Endothelial cell of umbilical vein (primary cell): ENCODE data around the gene EIF3K. TPM values are rescaled to one million over a fixed set of nuclear protein-coding genes. Genes with fewer than 3 reads are reported as not detected.

Source experiments
- BruUV-seq: library from RNA; stranded (reverse); fragments of 400-500 nt; replicated peaks from 2 replicates; lab custom pipeline; 2021; lab: Mats Ljungman, UMichigan
- CTCF ChIA-PET: fragments of 300-600, 350-600 bp; sonication (Branson Sonifier 250); formaldehyde crosslinking; loops from one replicate; lab custom pipeline; 2021; ENCODE audit warnings: antibody characterized with exemption, inconsistent platforms; lab: Charles Lee
- POLR2A ChIA-PET: fragments of 300-600, 350-600 bp; sonication (Branson Sonifier 250); formaldehyde crosslinking; loops from one replicate; lab custom pipeline; 2021; ENCODE audit warnings: antibody characterized with exemption, inconsistent platforms; lab: Charles Lee
- DNase-seq: peaks from one replicate; pipeline ENCODE4 v3.0.0-alpha.2; 2011; ENCODE audit warnings: low read depth, low spot score
- FAIRE-seq: peaks from 2 replicates; lab custom pipeline; 2011; peaks lifted over from hg19 to GRCh38; lab: Jason Lieb, UNC
- H2AFZ ChIP-seq: 2 replicates; pipeline ENCODE4 v1.6.0; 2012; ENCODE audit warnings: low read depth, low read length, control low read depth, inconsistent platforms
- H3K27ac ChIP-seq: 2 replicates; pipeline ENCODE4 v1.5.1; 2011; ENCODE audit warnings: low read depth, mild to moderate bottlenecking, control low read depth, low read length, moderate library complexity; ENCODE audit not compliant: insufficient read depth
- H3K27me3 ChIP-seq, 2 experiments: 2 replicates each; pipeline versions ENCODE4 v1.6.0 to v1.6.1; 2011; ENCODE audit warnings: low read length in 2 of 2, mixed read lengths in 1 of 2; ENCODE audit not compliant: control insufficient read depth in 2 of 2, insufficient read depth in 2 of 2
- H3K36me3 ChIP-seq, 2 experiments: 2 replicates in 1 of 2; 3 replicates in 1 of 2; pipeline ENCODE4 v1.5.1; 2011; ENCODE audit warnings: low read length in 2 of 2, mild to moderate bottlenecking in 1 of 2, moderate library complexity in 1 of 2; ENCODE audit not compliant: control insufficient read depth in 2 of 2, insufficient read depth in 2 of 2; ENCODE audit errors: extremely low read depth in 1 of 2
- H3K4me1 ChIP-seq: 3 replicates; pipeline ENCODE4 v1.5.1; 2011; ENCODE audit warnings: mild to moderate bottlenecking, low read length; ENCODE audit not compliant: control insufficient read depth, insufficient read depth; ENCODE audit errors: extremely low read depth
- H3K4me2 ChIP-seq: 2 replicates; pipeline ENCODE4 v1.6.1; 2011; ENCODE audit warnings: low read length, control low read depth, mixed read lengths; ENCODE audit not compliant: insufficient read depth
- H3K4me3 ChIP-seq, 3 experiments: fragments of 200-600 bp in 1 of 3; sonication (generic), shearing (Covaris generic) in 1 of 3; replicated peaks in 1 of 3; 2 replicates each; pipeline ENCODE4 v1.5.1; 2011 to 2016; ENCODE audit warnings: control low read depth in 3 of 3, low read length in 3 of 3, mild to moderate bottlenecking in 2 of 3, inconsistent platforms in 1 of 3, low read depth in 1 of 3, moderate library complexity in 1 of 3; ENCODE audit not compliant: insufficient read depth in 1 of 3
- H3K79me2 ChIP-seq: 2 replicates; pipeline ENCODE4 v1.6.0; 2012; ENCODE audit warnings: low read length, inconsistent platforms; ENCODE audit not compliant: control insufficient read depth, insufficient read depth
- H3K9ac ChIP-seq: replicated peaks from 2 replicates; pipeline ENCODE3; 2011; ENCODE audit warnings: low read length, control low read depth; ENCODE audit not compliant: insufficient read depth; ENCODE audit errors: extremely low read depth
- H3K9me1 ChIP-seq: replicated peaks from 3 replicates; pipeline ENCODE4 v1.6.0; 2011; ENCODE audit warnings: mild to moderate bottlenecking, low read length; ENCODE audit not compliant: control insufficient read depth, insufficient read depth; ENCODE audit errors: extremely low read depth
- H3K9me3 ChIP-seq: replicated peaks from 2 replicates; pipeline ENCODE4 v1.5.1; 2012; ENCODE audit warnings: low read length, inconsistent platforms; ENCODE audit not compliant: control insufficient read depth, insufficient read depth
- H4K20me1 ChIP-seq: replicated peaks from 2 replicates; pipeline ENCODE3; 2011; ENCODE audit warnings: mild to moderate bottlenecking, low read length; ENCODE audit not compliant: control insufficient read depth, insufficient read depth; ENCODE audit errors: extremely low read depth
- EZH2 ChIP-seq: IDR thresholded peaks from 2 replicates; pipeline ENCODE4 v1.6.1; 2012; ENCODE audit warnings: borderline replicate concordance, low read depth, mild to moderate bottlenecking, moderate library complexity, low read length, inconsistent platforms; ENCODE audit not compliant: severe bottlenecking
- FOS ChIP-seq: IDR thresholded peaks from 2 replicates; pipeline ENCODE4 v1.6.1; 2011; ENCODE audit warnings: mild to moderate bottlenecking, low read length, moderate library complexity, borderline replicate concordance; ENCODE audit not compliant: insufficient read depth
- GATA2 ChIP-seq: IDR thresholded peaks from 2 replicates; pipeline ENCODE4 v1.7.0; 2011; ENCODE audit warnings: low read depth, mild to moderate bottlenecking, moderate library complexity, mixed read lengths, low read length; ENCODE audit not compliant: insufficient read length, insufficient read depth
- JUN ChIP-seq: IDR thresholded peaks from 2 replicates; pipeline ENCODE4 v1.6.1; 2011; ENCODE audit warnings: borderline replicate concordance, low read depth; ENCODE audit not compliant: insufficient read length, insufficient read depth
- MYC ChIP-seq: IDR thresholded peaks from one replicate; pipeline ENCODE4 v1.6.1; 2011; ENCODE audit warnings: mild to moderate bottlenecking, low read depth, low read length
- POLR2A ChIP-seq: IDR thresholded peaks from 2 replicates; pipeline ENCODE4 v1.6.1; 2012; ENCODE audit warnings: low read depth, mild to moderate bottlenecking, control low read depth, low read length
- POLR2AphosphoS5 ChIP-seq: IDR thresholded peaks from 2 replicates; pipeline ENCODE4 v1.6.1; 2012; ENCODE audit warnings: low read depth, mild to moderate bottlenecking, control low read depth, low read length, moderate library complexity; ENCODE audit not compliant: insufficient read depth
- dilution Hi-C: fragments of 300-500 bp; cut with MboI; formaldehyde crosslinking; loops from one replicate; pipeline ENCODE4 v1.15.0; 2019; ENCODE audit warnings: low sequenced_read_pairs; ENCODE audit not compliant: extremely low pct_ligation_motif_present
- intact Hi-C: fragments of 100-400 bp; cut with micrococcal nuclease; formaldehyde crosslinking; loops from one replicate; pipeline ENCODE4 v1.10.0; 2022
- polyA plus RNA-seq, 4 experiments: library from polyadenylated mRNA; depleted of rRNA in 3 of 4; stranded (reverse) in 3 of 4; unstranded in 1 of 4; fragments of >200 nt; gene quantifications; 2 replicates each; pipeline versions ENCODE4 v1.2.1 to v1.2.3, GENCODE V29; 2011 to 2012; ENCODE audit warnings: missing spikeins in 1 of 4
- total RNA-seq: library from RNA; stranded (reverse); gene quantifications from 2 replicates; pipeline ENCODE4 v1.2.3, GENCODE V29; 2021
- TF ChIP-seq, protein P1 (sequence below), 2 donors: IDR thresholded peaks; 1 replicate in 1 of 2; 2 replicates in 1 of 2; pipeline ENCODE4 v1.5.1; 2011; ENCODE audit warnings: low read length in 2 of 2, mild to moderate bottlenecking in 2 of 2, moderate library complexity in 2 of 2, control low read depth in 1 of 2, inconsistent platforms in 1 of 2, low read depth in 1 of 2; ENCODE audit not compliant: insufficient read depth in 1 of 2; ENCODE audit errors: extremely low read depth in 1 of 2
- TF ChIP-seq, protein P2 (sequence below): IDR thresholded peaks from 2 replicates; pipeline ENCODE4 v1.6.1; 2011; ENCODE audit not compliant: insufficient read depth, insufficient read length

EIF3K gene
- total and polyA plus RNA-seq, 2 donors (not counting 3 experiments of a cell fraction or from before 2014, with no cell fraction given) = 267 to 584 TPM

DNA sequence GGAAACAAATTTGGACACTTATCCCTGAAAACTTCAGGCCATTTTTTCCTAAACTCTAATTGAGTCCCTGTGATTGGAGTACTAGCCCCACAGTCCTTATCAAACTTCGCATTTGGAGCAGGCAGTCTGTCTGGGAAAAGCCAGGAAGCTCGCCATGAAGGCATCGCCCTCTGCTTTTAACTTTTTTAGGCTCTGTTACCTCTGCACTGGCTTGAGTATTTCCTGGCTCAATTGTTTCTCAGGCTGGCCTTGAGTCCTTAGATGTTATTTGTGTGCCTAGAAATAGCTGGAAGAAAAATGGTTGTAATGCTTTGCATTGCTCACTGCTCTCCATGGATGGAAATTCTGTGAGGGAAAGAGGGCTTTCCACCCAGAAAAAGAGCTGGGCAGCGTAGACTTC, 52.7 kb downstream of the EIF3K start:
- H3K4me1 ChIP-seq = peaks cover 67% of the 10 kb centered on the region
- no peak overlapping the region for H3K4me2 ChIP-seq
- FAIRE-seq = peak; percentile 37
- ChIA-PET CTCF (interaction anchor here (0.8 to 1.6 kb wide), 6 partner anchors 8 to 37 kb away, joined by 3 to 5 read pairs (median 4); no protein-coding TSS in a partner anchor), POLR2A (no interaction called here)
- intact Hi-C loops (no loop called here), dilution Hi-C loops (no loop called here)
- H3K27me3 ChIP-seq = no peaks in the 10 kb centered on the region
- no peaks in the 10 kb centered on the region for H3K9me1 ChIP-seq
- H3K4me3 ChIP-seq = no peak overlapping the region
- H3K9me3 ChIP-seq = no peaks in the 10 kb centered on the region
- peaks cover 93% of the 10 kb centered on the region for H3K79me2 ChIP-seq
- peak; percentile 68 for DNase-seq
- no peak overlapping the region for H3K9ac ChIP-seq
- BruUV-seq = no TSS peak
- no peaks in the 10 kb centered on the region for H4K20me1 ChIP-seq
- TF ChIP-seq POLR2AphosphoS5 = no peak
- no peak for TF ChIP-seq JUN
- TF ChIP-seq, protein P1, sequence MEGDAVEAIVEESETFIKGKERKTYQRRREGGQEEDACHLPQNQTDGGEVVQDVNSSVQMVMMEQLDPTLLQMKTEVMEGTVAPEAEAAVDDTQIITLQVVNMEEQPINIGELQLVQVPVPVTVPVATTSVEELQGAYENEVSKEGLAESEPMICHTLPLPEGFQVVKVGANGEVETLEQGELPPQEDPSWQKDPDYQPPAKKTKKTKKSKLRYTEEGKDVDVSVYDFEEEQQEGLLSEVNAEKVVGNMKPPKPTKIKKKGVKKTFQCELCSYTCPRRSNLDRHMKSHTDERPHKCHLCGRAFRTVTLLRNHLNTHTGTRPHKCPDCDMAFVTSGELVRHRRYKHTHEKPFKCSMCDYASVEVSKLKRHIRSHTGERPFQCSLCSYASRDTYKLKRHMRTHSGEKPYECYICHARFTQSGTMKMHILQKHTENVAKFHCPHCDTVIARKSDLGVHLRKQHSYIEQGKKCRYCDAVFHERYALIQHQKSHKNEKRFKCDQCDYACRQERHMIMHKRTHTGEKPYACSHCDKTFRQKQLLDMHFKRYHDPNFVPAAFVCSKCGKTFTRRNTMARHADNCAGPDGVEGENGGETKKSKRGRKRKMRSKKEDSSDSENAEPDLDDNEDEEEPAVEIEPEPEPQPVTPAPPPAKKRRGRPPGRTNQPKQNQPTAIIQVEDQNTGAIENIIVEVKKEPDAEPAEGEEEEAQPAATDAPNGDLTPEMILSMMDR (IDR thresholded peaks at IDR 0.05; ENCODE audit: extremely low read depth in 1 of 2, insufficient read depth in 1 of 2, low read depth in 1 of 2, low read length in 2 of 2) = no peak
- TF ChIP-seq, protein P2, sequence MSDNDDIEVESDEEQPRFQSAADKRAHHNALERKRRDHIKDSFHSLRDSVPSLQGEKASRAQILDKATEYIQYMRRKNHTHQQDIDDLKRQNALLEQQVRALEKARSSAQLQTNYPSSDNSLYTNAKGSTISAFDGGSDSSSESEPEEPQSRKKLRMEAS = no peak
- TF ChIP-seq FOS = no peak
- TF ChIP-seq POLR2A = no peak
- TF ChIP-seq GATA2 = no peak
- TF ChIP-seq EZH2 = no peak
- no peak for TF ChIP-seq MYC
- peak overlapping the region; percentile 2 for H3K27ac ChIP-seq
- H2AFZ ChIP-seq = no peak overlapping the region
- no peaks in the 10 kb centered on the region for H3K36me3 ChIP-seq
